ENCODE data around the gene UBE2H. TPM values are rescaled to one million over a fixed set of nuclear protein-coding genes. Genes with fewer than 3 reads are reported as not detected.
"Not testable (repeated sequence)": the region's sequence is repeated elsewhere in the genome, so short reads cannot be mapped to it uniquely, and the experiment has no call there.

UBE2H gene
- total RNA-seq, 4 donors from 2014 or later: 63.2 to 154 (median 101) TPM

DNA sequence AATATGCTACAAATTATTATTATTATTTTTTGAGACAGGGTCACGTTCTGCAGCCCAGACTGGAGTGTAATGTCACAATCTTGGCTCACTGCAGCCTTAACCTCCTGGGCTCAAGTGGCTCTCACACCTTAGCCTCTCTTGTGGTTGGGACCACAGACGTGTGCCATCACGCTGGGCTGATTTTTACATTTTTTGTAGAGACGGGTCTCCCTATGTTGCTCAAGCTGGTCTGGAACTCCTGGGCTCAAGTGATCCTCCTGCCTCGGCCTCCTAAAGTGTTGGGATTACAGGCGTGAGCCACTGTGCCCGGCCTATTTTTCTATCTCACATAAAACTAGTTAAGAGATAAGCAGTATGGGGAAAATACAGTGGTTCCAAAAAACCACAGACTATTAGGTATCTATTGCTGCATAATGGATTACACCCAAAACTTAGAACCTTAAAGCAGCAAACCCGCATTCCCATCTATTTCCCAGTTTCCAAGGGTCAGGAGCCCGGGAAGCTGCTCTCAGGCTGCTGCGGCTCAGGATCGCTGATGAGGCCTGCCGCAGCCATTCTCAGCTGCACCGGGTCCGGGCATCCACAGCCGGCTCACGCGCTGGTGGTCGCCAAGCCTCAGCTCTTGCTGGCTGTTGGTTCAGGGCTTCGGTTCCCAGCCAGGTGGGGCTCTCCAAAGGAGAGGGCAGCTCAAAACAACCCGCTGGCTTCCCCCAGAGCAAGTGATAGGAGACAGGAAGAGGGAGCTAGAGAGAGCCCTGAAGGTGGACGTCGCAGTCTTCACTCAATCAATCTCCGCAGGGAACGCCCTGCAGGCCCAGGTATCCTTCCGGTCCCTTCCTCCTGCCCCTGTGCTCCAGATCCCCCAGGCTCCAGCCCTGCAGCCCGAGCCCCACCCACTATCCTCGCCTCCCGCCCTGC, 128.2 kb downstream of the UBE2H start:
- whole genome bisulfite sequencing, 2 donors: 45 to 48% methylated on average over 25 to 28 of the region's 28 CpGs
- intact Hi-C loops (cut with DNase I; ENCODE audit: low total_unique reads): no loop called here
- peak in 1 of 2 donors; percentile 40 for DNase-seq (ENCODE audit: low spot score in 2 of 2)
- H3K4me3 ChIP-seq (ENCODE audit: low read depth, poor library complexity, severe bottlenecking): peak overlapping the region; percentile 25
- TF ChIP-seq POLR2A (IDR thresholded peaks at IDR 0.05): no peak
- TF ChIP-seq, protein P1, sequence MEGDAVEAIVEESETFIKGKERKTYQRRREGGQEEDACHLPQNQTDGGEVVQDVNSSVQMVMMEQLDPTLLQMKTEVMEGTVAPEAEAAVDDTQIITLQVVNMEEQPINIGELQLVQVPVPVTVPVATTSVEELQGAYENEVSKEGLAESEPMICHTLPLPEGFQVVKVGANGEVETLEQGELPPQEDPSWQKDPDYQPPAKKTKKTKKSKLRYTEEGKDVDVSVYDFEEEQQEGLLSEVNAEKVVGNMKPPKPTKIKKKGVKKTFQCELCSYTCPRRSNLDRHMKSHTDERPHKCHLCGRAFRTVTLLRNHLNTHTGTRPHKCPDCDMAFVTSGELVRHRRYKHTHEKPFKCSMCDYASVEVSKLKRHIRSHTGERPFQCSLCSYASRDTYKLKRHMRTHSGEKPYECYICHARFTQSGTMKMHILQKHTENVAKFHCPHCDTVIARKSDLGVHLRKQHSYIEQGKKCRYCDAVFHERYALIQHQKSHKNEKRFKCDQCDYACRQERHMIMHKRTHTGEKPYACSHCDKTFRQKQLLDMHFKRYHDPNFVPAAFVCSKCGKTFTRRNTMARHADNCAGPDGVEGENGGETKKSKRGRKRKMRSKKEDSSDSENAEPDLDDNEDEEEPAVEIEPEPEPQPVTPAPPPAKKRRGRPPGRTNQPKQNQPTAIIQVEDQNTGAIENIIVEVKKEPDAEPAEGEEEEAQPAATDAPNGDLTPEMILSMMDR (IDR thresholded peaks at IDR 0.05): no peak

DNA sequence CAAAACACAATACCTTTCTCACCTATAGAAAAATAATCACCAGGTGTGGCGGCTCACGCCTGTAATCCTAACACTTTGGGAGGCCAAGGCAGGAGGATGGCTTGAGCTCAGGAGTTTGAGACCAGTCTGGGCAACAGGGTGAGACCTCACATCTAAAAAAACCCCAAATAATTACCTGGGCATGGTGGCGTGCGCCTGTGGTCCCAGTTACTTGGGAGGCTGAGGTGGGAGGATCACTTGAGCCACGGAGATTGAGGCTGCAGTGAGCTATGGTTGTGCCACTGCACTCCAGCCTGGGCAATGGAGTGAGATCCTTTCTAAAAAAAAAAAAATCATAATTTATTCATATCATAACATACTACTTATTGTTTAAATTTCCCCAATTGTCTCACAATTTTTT, 129.6 kb downstream of the UBE2H start:
- H3K4me3 ChIP-seq (ENCODE audit: low read depth, poor library complexity, severe bottlenecking); intact Hi-C loops (cut with DNase I; ENCODE audit: low total_unique reads): not testable (repeated sequence)
- WGBS, 2 donors: 95 to 99% methylated on average over 5 of the region's 5 CpGs
- DNase-seq (ENCODE audit: low spot score in 2 of 2): peak in 1 of 2 donors; percentile 61

DNA sequence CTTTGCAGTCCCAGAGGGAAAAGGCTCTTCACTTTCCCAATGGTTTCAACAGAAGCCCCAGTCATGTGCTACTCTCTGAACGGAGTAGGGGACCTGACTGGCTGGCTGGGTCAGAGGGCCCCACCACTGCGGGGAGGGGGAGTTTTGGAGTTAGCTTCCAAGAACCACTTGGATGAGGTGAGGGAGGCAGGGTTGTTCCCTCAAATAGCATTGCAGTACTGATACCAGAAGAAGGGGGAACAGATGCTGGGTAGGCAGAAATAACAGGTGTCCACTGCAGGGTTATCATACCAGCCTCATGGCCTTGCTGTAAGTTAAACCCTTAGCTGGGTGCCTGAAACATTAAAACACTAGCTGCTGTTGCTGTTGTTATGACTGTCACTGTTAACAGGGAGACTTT, 131.3 kb downstream of the UBE2H start:
- TF ChIP-seq, protein P1 (IDR thresholded peaks at IDR 0.05): no peak
- TF ChIP-seq POLR2A (IDR thresholded peaks at IDR 0.05): no peak
- DNase-seq (ENCODE audit: low spot score in 2 of 2): peak in 1 of 2 donors; percentile 48
- no peak overlapping the region for H3K4me3 ChIP-seq (ENCODE audit: low read depth, poor library complexity, severe bottlenecking)
- intact Hi-C loops (cut with DNase I; ENCODE audit: low total_unique reads): no loop called here
- WGBS, 2 donors: 88 to 92% methylated on average over 2 of the region's 2 CpGs

DNA sequence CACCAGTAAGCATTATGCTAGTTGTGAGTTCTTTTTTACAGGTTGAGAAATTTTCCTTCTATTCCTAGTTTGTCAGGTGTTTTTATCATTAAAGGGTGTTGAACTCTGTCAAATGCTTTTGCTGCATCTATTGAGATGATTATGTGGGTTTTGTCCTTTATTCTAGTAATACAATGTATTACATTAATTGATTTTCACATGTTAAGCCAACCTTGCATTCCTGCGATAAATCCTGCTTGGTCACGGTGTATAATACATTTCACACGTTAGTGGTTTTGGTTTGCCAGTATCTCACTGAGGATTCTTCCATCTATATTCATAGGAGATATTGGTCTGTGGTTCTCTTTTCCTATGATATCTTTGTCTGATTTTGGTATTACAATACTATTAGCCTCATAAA, 136.0 kb downstream of the UBE2H start:
- TF ChIP-seq, protein P1 (IDR thresholded peaks at IDR 0.05): no peak
- no peak for TF ChIP-seq POLR2A (IDR thresholded peaks at IDR 0.05)
- no peak for DNase-seq (ENCODE audit: low spot score in 2 of 2)
- WGBS, 2 donors: 94 to 97% methylated on average over 3 of the region's 3 CpGs

DNA sequence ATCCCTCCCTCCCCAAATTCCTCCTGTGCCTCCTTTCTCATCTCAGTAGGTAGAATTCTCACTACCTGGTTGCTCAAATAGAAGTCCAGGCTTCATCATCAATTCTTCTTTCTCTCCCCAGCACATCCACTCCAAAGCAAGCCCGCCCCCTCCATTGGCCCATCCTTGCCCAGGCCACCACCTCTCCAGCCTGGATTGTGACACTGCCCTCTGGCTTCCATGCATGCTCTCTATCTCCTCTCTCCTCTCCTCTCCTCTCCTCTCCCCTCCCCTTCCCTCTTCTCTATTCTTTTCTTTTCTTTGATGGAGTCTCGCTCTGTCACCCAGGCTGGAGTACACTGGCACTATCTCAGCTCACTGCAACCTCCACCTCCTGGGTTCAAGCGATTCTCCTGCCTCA, 144.9 kb downstream of the UBE2H start:
- TF ChIP-seq, protein P1 (IDR thresholded peaks at IDR 0.05): no peak
- TF ChIP-seq POLR2A (IDR thresholded peaks at IDR 0.05): no peak
- 95 to 100% methylated on average over 3 of the region's 3 CpGs for WGBS, 2 donors
- DNase-seq (ENCODE audit: low spot score in 2 of 2): no peak
- intact Hi-C loops (cut with DNase I; ENCODE audit: low total_unique reads): no loop called here
- H3K4me3 ChIP-seq (ENCODE audit: low read depth, poor library complexity, severe bottlenecking): no peak overlapping the region

More for the DNA sequence above, 136.0 kb downstream of the UBE2H start:
- intact Hi-C loops (cut with DNase I; ENCODE audit: low total_unique reads): no loop called here
- H3K4me3 ChIP-seq (ENCODE audit: low read depth, poor library complexity, severe bottlenecking): no peak overlapping the region

DNA sequence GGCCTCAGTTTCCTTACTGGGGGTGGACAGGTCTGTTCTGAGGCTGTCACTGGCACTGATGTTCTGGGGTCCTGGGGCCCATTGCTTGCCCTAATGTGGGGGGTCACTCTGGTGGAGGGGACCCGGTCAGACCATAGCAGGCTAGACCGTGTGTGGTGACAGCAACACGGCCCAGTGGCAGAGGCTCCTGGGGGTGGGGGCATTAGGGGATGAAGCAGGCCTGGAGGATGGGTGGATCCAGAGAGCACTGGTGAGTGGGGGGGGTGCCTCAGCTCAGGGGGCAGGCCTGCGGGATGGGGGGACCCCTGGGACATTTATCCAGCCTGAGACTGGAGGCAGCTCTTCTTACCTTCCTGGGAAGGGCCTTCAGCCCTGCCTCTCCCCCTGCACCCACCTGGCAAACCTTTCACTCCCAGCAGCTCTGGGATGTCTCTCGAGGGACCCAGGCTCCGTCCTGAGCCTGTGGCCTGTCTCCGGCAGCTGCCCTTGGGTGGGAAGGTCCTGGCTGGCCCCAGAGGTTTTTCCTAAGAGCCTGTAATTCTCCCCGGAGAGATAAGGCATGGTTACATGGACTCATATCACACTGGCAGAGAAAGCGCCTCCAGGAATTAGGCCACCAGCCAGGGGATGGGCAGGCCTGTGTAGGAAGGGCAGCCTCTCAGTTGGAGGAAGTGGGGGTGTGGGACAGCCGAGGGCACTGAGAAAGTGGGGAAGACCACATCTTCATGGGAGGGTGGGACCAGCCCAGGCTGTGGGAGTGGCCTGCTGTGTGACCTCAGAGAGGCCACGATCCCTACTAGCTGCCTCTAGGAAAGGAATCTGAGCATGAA, 147.7 kb downstream of the UBE2H start:
- DNase-seq (ENCODE audit: low spot score in 2 of 2): no peak
- no peak overlapping the region for H3K4me3 ChIP-seq (ENCODE audit: low read depth, poor library complexity, severe bottlenecking)
- intact Hi-C loops (cut with DNase I; ENCODE audit: low total_unique reads): no loop called here
- TF ChIP-seq, protein P1 (IDR thresholded peaks at IDR 0.05): no peak
- no peak for TF ChIP-seq POLR2A (IDR thresholded peaks at IDR 0.05)
- 61 to 64% methylated on average over 10 to 11 of the region's 11 CpGs for WGBS, 2 donors
